Inflammatory macrophage treated with lipopolysaccharide for 4 hours (primary cell): ENCODE measurements around the gene MYO3A.
"Not testable (repeated sequence)": the region's sequence is repeated elsewhere in the genome, so short reads cannot be mapped to it uniquely, and the experiment has no call there.

Experiments used
- DNase-seq: peaks from one replicate; pipeline ENCODE4 v3.0.0-alpha.2; 2020

Gene MYO3A

DNA sequence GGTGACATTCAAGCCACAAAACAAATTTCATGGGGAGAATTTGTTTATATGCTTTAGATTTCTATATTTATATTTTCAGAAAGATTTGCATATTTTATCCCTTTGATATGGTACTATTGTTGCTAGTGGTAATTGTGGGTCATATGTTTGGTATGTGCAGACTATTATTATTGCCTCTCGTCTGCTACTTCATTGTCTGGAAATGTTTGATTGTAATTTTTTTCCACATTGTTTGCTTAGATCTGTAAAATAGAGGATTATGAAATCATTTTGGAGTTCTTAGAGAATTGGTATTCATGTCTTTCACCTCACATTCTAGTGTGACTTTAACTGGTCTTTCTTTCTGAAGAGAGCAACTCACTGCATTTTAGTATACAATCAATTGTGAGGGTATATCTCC lies 44.7 kb downstream of the MYO3A start:
- DNase-seq, result no peak

DNA sequence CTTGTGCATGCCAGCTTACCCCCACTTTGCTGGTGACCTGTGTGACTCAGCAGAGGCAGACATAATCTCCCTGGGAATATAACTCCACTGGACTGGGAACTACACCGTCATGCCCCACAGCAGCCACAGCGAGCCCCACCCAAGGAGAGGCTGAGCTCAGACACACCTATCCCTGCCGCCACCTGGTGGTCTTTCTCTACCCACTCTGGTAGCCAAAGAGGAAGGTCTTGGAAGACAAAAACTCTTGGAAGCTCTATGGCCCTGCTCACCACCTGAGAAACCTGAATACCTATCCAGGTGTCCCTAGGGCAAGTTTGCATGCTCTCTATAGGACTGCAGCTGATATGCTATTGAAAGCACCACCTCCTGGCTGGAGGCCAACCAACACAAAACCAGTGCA lies 48.1 kb downstream of the MYO3A start:
- no peak for DNase-seq

DNA sequence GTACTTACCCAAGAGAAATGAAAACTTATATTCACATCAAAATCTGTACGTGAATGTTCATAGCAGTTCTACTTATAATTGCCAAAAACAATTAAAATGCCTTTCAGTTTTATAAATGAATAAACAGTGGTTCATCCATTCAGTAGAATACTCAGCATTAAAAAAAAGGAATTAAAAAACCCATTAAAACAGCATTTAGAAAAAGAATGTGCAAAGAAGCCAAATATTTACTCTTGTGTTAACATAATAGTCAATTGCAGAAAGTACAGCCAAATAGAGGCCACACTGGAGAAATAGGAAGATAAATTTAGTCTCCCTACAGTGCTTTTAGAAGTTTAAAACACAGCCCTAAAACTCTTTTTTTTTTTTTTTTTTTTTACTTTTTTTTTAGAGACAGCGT lies 54.6 kb downstream of the MYO3A start:
- no peak for DNase-seq

DNA sequence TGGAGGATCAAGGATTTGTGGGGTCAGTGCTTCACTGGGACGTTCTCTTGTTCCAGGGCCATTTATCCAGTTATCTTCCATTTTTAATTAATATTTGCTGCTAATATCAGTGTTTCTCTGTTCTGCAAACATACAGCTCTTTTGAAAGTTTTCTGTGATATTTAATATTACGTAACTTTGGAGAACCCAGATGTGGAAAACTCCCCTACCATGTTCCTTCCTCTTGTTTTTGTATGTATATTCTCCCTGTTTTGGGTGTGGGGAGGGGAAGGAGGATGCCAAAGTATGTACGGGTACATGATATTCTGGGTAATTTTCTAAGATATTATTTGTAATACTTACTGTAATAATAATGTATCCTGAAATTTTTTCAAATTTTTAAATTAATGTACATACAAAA lies 55.9 kb downstream of the MYO3A start:
- DNase-seq, result peak; percentile 40

DNA sequence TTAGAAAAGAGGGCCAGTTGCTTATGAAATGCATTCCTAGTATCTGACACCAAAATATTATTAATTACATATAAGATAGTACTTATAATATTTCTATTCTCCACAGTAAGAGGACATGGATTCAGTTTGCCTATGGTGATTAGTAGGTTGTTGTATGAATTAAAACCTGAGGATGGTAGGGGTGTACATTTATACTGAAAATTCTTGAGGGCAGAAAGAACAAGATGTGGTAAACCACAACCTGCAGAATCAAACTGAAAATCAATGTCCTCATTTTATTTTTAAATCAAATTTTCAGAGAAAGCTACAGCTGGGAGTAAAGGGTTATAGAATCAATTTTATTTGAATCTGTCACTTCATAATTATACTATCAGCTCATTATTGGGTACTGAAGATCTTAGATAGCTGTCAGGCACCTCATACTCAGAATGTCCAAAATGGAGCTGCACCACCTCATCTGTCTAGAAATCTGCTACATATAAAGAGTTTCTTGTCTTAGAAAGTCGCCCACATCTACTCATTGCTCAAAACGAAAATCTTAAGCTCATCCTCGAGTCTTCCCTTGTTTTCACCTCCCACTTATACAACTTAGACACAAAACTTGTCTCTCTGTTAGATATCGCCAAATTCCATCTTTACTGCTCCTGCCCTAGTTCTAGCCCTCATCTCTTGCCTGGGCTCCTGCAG lies 65.4 kb downstream of the MYO3A start:
- DNase-seq, result no peak

DNA sequence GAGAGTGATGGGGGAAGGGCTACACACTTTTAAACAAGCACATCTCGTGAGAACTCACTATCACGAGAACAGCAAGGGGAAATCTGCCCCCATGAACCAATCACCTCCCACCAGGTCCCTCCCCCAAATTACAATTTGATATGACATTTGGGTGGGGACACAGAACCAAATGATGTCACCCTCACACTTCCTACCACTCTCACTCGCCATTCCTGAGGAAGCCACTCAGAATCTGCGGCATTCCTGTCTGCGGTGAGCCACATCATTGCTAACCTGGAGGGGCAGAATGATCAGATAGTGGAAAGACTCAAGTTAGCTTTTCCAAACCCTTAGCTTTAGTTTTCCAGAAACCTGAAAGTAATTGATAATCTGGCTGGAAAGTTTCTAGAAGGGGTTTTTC lies 66.9 kb downstream of the MYO3A start:
- DNase-seq, result no peak

DNA sequence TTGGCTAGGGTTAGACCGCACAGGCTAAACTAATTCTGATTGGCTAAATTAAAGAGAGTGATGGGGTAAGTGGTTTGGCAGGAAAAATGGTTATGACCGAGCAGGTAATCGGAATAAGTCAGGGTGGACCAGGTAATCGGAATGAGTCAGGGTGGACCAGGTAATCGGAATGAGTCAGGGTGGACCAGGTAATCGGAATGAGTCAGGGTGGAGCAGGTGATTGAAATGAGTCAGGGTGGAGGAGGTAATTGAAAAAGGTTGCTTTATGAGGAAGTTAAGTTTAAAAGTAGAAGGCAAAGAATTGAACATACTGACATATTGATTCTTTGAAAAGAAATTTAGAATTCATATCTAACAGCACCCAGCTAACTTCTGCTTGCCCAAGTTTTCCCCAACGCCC lies 68.4 kb downstream of the MYO3A start:
- DNase-seq, result not testable (repeated sequence)

DNA sequence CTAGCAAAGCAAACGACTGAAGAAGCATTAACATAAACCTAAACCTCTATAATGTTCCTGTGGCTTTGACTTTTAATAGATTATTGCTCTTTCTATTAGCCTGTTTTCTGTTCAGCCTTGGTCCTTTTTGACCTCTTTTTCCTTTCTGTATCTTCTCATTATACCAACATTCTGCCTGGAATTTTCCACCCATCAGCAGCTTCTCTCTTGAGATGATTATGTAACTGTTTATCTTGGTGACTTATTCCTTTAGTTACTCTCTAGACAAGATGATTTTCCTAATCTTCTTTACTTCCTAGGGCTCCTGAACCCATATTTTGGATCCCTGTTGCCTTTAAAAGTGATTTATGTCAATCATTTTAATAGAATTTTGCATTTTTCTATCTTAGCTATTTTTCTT lies 81.1 kb downstream of the MYO3A start:
- DNase-seq, result no peak

DNA sequence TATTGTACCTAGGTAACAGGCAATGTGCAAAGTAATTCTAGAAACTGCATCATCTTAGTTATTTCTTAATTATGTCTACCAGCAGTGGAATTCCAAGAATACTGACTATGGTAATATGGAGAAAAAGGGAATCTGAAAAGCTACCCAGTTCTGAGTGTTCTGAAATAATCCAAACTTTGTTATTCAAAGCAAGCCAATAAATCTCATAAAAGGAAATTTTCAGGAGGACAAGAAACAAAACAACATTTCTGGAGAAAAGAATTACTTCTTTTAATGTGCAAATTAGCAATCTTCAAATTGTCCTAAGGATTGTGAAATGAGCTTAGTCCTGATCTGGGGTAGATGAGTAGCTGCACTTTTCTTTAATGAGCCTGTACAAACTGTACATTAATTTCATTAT lies 88.8 kb downstream of the MYO3A start:
- no peak for DNase-seq

DNA sequence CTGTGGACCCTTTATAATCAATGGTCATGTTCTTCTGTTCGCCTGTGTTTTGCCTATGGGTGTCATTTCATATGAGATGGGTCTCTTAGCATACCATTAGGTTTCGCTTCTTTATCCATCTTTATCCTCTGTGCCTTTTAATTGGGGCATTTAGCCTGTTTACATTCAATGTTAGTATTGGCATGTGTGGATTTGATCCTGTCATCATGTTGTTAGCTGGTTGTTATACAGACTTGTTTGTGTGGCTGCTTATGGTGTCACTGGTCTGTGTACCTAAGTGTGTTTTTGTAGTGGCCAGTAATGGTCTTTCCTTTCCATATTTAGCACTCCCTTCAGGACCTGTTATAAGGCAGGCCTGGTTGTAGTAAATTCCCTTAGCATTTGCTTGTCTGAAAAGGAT lies 90.3 kb downstream of the MYO3A start:
- DNase-seq, result no peak

DNA sequence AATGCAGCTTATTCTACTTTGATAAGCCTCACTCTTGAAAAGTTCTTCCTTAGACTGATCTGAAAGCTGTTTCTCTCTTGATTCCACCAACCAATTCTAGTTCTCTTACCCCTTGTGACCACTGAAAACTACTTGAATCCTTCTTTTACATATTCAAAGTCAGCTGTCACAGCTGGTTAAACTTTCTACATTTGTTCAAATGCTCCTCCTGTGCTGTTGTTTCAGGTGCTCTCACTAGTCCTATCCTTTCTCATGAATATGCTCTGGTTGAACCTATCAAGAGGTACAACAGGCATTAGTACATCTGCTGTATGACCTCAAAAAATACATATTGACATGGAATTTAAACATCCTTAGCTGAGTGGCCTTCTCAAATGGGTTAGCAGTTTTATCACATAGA lies 91.5 kb downstream of the MYO3A start:
- no peak for DNase-seq

DNA sequence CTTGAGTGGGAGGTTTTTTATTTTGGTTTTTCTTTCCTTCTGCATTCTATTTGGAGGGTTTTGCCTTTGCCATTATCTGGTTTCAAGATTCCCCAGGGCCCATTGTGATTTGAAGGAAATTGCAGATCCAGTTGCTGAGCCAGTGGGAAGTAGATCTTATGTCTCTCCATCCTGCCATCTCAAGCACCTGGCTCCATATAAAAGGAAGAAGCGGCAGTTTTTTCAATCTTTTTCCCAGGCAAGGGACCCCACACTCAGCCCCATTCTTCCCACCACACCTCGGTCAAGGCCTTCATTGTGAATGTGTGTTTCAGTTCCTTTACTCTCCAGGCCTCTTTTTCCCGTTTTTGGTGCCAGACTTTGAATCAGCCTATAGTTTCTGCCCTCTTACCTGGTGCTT lies 95.8 kb downstream of the MYO3A start:
- no peak for DNase-seq

DNA sequence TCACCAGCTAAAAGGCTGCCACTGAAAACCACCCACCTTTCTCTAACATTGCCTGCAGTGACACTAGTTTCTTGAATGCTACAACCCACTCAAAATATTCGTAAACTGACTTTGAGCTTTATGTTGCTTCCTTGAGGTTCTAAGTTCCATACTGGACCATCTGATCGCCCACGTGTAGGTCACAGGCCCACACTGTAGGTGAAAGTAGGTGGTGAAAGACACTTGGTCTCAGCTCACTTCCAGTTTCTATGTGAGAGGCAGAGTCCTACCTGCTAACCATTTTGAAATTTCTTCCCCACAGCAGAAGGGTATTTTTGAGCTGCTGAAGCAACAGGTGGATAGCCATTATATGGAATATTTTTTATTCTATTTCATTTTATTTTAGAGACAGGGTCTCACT lies 97.3 kb downstream of the MYO3A start:
- no peak for DNase-seq

DNA sequence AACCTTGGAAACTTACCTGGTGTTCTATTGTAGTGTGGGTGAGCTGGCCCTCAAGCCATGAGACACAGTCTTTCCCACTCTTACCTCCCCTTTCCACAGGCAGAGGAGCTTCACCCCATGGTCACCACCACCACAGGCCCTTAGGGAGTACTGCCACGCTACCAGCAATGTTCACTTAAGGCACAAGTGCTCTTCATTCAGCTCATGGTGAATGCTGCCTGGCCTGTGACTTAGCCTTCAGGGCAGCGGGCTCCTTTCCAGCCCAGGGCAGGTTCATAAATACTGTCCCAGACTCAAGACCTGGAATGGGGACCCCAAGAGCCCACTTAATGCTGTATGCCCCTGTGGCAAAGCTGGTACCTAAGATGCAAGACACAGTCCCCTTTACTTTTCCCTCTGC lies 109.4 kb downstream of the MYO3A start:
- DNase-seq, result no peak

DNA sequence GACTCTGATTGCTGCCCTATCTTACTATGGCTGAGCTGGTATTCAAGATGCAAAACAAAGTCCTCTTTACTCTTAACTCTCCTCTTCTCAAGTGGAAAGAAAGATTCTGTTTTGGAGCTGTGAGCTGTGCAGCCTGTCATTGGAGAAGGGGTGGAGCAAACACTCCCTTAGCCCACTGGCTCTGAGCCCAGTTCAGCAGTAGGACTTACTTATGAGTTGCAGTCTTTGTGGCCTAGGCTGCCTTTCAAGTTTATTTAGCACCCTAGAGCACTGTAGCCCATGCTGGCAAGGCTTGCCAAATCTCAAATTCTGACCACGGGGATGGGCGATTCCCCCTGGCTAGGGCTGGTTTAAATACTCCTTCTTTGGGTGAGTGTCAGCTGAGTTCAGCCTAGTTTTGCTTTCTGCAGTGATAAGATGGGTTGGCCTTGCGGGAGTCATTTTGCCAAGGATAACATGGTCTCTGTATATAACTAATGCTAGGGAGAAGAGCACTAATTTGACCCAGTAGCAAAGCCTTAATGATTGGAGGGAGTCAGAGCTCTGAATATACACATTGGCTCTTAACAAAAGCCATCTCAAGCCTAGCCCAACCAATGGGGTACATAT lies 110.2 kb downstream of the MYO3A start:
- no peak for DNase-seq

DNA sequence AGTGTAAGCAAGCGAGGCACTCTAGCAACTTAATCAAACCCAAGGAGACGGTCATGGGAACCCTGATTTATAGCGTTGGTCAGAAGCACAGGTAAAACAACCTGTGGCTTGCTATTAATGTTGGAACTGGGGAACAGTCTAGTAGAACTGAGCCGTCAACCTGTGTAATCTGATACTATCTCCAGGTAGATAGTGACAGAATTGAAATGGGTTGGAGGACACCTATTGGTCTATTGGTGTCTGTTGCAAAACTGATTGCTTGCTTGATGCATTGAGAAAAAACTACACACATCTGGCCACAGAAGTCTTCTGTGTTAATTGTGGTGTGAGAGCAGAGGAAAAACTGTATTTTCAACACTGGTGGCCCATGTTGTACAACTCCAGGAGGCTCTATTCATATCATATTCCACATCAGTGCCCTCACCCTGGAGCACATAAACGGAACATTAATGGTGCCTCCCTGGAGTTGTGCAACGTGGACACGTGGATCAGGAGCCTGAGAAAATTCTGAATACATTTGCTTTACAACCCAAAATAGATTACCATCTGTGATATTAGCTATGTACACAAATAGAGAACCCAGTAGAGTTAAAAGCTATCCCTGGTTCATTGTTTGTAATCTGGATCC lies 112.2 kb downstream of the MYO3A start:
- DNase-seq, result no peak

DNA sequence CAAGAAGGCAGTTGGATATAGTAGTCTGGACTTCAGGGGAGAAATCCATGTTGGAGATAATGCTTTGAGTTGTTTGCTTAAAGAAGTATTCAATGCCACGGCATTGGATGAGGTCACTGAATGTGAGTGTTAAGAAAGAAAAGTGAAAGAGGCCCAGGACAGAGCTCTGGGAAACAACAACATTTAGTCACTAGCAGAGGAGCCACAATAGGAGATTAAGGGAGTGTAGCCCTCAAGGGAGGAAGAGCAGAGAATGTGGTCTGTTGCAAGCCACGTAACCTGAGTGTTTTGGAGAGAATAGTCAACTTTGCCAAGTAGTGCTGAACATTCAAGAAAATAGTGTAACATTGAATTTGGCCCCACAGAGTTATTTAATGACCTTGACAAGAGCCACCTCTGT lies 114.7 kb downstream of the MYO3A start:
- no peak for DNase-seq

DNA sequence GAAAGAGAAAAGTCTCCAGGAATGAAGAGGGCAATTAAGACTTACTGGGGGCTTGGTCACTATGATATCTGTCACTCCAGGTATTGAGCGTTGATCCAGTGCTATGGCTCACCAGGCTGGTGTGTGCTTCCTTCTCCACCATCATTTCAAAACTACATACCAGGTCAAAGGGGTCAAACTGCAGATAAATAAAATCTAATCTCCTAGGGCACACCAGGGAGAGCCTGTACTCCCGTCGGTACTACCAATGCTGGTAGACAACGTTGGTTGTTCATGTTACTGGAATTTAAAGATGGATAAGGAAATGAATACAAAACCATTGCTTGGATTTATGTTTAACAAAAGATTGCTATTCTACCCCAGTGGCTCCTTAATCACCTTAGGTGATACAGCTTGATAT lies 118.3 kb downstream of the MYO3A start:
- no peak for DNase-seq

DNA sequence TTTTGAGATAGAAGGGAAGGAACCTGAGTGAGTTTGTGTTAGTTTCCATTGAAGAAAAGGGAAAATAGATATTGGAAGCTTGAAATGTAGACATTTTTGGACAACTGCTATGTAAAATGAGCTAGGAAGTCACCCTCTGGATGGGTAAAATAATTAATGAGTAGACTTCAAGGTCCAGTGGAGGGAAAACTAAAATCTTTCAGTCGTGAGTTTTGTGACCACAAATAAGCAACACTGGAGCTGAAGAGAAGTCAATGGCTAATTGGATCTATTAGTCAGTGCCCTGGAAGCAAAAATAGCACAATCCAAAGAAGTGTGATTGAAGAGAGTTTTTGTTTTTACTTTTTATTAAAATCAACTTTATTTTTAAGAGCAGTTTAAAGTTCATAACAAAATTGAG lies 123.4 kb downstream of the MYO3A start:
- no peak for DNase-seq

DNA sequence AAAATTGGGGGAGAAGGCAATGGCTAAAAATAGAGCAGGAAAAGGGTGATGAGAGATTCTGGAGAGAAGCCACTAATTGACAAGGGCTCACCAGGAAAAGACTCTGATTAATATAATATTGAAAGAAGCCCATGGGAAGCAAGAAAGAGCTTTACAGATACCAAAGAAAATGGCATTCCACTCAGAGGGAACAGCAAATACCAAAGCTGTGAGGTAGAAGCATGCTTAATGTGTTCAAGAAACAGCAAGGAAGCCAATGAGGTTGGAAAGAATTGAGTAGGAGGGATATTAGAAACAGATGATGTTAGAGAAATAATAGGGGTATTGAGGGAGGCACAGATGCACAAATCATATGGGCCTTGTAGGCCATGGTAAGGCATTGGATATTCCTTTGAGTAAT lies 130.1 kb downstream of the MYO3A start:
- DNase-seq, result no peak

DNA sequence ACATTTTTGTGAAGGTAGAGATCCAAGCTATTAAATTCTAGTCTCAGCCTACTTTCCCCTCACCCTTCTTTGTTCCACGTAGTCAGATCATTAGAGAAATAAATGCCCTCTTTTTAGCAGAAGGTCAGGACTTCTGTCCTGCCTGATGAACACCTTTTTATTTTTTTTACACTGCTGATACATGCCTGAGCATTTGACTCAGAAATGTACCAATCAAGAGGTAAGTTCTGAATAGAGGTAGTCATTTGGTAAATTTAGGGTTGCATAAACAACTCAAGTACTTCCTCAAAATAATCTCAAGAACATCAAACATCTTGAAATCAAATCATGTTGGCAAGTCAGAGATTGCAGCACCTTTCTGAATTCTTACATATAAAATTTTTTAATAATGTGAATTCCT lies 133.7 kb downstream of the MYO3A start:
- no peak for DNase-seq

DNA sequence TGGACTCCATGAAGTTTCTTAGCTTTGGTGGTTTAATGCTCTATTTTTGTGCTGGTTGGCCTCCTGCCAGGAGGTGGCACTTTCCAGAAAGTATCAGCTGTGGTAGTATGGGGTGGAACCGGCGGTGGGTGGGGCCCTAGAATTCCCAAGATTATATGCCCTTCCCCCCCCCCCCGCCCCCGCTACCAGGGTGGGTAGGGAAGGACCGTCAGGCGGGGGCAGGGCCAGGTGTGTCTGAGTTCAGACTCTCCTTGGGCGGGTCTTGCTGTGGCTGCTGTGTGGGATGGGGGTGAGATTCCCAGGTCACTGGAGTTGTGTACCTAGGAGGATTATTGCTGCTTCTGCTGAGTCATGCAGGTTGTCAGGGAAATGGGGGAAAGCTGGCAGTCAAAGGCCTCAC lies 146.9 kb downstream of the MYO3A start:
- not testable (repeated sequence) for DNase-seq

DNA sequence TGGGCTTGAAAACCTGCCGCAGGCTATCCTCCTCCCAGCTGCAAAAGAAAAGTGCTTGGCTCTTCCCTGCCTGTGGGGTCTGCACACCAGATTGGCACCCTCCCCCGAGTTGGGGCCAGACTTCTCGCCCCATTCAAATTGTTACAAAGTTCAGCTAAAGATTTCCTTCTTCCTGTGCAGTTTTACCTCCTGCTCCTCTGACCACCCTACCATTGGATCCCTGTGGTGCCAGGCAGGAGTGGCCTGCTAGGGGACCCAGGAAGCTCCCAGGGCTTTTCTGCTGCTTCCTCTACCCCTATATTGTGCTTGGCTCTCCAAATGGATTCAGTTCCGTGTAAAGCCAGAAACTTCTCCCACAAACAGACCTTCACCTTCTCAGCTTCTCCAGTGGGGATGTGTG lies 147.4 kb downstream of the MYO3A start:
- no peak for DNase-seq

DNA sequence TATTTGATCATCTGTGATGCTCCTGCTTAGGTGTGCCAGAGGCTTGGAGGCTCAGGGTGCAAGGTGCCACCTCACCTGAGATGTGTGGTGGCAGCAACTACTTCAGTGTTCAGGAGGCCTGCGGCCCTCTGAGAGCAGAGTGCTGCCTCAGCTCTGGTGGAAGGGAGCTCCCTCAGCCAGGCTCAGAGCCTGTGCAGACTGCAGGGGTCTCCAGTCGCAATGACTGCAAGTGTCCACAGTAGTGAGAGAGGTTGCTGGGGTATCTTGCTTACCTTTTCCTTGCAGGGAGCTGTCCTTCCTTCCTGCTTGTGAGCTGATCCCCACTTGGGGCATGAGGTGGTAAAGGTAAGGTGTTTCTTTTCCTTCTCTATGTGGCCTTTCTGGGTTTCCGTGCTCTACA lies 151.5 kb downstream of the MYO3A start:
- DNase-seq, result no peak

DNA sequence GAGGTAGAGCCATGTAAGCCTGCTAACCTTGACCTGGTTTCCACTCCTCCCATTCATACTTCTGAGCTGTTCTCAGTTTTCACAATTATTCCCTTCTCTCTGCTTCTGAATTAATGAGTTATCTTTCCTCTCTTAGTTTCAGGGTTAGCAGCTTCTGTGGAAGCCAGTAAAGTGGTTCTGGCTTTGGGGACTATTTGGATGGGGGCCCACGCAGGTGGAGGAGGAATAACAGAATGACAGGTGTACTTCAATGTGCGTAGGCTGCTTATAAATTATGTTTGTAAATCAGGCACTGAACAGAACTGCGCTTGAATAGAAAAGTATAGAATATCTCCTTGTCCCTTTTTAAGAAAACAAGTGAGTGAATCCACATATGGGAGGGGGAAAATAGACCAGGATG lies 153.6 kb downstream of the MYO3A start:
- no peak for DNase-seq
